Lower leg skin (tissue), 4 donors: Measurements from ENCODE around the gene NABP2. TPM values are rescaled to one million over a fixed set of nuclear protein-coding genes. Genes with fewer than 3 reads are reported as not detected.

Source experiments
- DNase-seq, 2 donors: peaks; one replicate each; pipeline ENCODE4 v3.0.0-alpha.2; 2019; ENCODE audit warnings: low spot score in 2 of 2
- H3K4me3 ChIP-seq: fragments of 200-600 bp; sonication (generic); 2 replicates; pipeline ENCODE4 v1.5.1; 2017; ENCODE audit warnings: mild to moderate bottlenecking, low read depth; ENCODE audit not compliant: poor library complexity, severe bottlenecking
- POLR2A ChIP-seq, 2 donors: fragments of 450-650 bp; IDR thresholded peaks; one replicate each; pipeline ENCODE4 v1.6.1; 2016 to 2017; ENCODE audit warnings: antibody characterized with exemption in 2 of 2, mild to moderate bottlenecking in 1 of 2, moderate library complexity in 1 of 2
- WGBS, 2 donors: methylation state at CpG; one replicate each; pipeline ENCODE4 v1.1.5; 2018; 5-methylcytosine and 5-hydroxymethylcytosine counted together
- intact Hi-C: fragments of 100-400 bp; cut with DNase I; formaldehyde crosslinking; loops from one replicate; pipeline ENCODE4 v1.15.0; 2023; ENCODE audit warnings: low total_unique reads
- total RNA-seq, 4 donors: library from RNA; depleted of rRNA; stranded (reverse); fragments of >200 nt; gene quantifications; one replicate each; pipeline ENCODE4 v1.1.0, GENCODE V29; 2016
- TF ChIP-seq, protein P1 (sequence below), 3 donors: fragments of 450-650 bp; IDR thresholded peaks; one replicate each; pipeline ENCODE4 v1.5.1; 2016; ENCODE audit warnings: antibody characterized with exemption in 3 of 3, mild to moderate bottlenecking in 3 of 3, moderate library complexity in 2 of 3

NABP2 gene
- total RNA-seq, 4 donors from 2014 or later: 9.9 to 23.1 (median 17.9) TPM

DNA sequence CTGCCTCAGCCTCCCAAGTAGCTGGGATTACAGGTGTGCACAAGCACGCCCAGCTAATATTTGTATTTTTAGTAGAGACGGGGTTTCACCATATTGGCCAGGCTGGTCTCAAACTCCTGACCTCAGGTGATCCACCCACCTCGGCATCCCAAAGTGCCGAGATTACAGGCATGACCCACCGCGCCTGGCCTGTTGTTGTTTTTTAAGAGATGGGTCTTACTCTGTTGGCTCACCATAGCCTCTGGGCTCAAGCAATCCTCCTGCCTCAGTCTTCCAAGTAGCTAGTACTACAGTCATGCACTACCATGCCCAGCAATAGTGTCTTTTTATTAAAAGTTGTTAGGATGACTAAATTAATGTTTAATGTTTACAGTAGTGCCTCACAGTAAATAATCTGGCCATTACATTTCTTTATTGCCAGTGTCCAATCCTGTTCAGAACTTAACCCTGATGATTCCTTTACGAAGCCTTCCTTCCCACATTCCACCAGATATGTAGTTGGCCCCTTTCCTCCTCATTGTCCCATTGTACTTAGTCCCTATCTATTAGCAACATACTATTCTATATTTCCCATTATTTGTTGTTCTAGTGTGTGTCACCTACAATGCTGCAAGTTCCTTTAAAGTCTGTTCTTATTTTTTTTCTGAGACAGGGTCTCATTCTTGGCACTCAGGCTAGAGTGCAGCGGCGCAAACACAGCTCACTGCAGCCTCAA lies 26.1 kb upstream of the NABP2 start:
- intact Hi-C loops: no loop called here
- no peak overlapping the region for H3K4me3 ChIP-seq
- no peak for DNase-seq
- 87% methylated on average over 9 of the region's 9 CpGs for WGBS, 2 donors
- TF ChIP-seq, protein P1, sequence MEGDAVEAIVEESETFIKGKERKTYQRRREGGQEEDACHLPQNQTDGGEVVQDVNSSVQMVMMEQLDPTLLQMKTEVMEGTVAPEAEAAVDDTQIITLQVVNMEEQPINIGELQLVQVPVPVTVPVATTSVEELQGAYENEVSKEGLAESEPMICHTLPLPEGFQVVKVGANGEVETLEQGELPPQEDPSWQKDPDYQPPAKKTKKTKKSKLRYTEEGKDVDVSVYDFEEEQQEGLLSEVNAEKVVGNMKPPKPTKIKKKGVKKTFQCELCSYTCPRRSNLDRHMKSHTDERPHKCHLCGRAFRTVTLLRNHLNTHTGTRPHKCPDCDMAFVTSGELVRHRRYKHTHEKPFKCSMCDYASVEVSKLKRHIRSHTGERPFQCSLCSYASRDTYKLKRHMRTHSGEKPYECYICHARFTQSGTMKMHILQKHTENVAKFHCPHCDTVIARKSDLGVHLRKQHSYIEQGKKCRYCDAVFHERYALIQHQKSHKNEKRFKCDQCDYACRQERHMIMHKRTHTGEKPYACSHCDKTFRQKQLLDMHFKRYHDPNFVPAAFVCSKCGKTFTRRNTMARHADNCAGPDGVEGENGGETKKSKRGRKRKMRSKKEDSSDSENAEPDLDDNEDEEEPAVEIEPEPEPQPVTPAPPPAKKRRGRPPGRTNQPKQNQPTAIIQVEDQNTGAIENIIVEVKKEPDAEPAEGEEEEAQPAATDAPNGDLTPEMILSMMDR (IDR thresholded peaks at IDR 0.05): no peak
- TF ChIP-seq POLR2A (IDR thresholded peaks at IDR 0.05): no peak

DNA sequence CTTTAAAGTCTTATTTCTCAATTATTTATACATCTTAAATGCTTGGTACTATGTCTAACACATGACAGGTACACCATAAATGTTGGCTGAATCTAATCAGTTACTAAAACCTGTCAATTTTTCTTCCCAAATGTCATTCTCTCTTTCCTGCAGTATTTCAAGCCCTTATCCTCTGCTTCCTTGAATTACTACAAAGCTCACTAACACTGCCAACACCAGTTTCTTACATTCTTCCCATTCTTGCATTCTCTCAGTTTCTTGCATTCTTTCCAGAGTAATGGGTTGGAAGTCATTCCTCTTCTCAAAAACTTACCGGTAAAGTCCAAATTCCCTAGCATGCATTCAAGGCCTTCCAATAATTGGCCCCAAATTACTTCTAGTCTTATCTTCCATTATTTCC lies 25.3 kb upstream of the NABP2 start:
- H3K4me3 ChIP-seq: no peak overlapping the region
- TF ChIP-seq, protein P1 (IDR thresholded peaks at IDR 0.05): no peak
- TF ChIP-seq POLR2A (IDR thresholded peaks at IDR 0.05): no peak
- intact Hi-C loops: no loop called here
- WGBS, 2 donors: 76 to 78% methylated on average over 1 of the region's 1 CpG
- DNase-seq: no peak

DNA sequence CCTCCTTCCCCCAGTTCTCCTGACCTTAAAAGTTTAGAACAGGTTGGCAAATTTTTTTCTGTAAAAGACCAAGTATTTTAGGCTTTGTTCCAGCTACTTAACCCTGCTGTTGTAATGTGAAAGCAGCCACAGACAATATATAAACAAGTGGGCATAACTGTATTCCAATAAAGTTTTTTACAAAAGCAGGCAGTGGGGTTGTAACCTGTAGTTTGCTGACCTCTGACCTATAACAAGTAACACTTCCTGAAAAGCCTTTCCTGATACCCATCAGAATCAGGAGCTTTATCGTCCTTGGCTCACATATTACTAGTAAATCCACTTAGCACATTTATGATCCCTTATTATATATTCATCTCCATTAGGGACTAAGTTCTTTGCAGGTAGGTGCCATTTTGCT lies 21.8 kb upstream of the NABP2 start:
- intact Hi-C loops: no loop called here
- WGBS, 2 donors: 32 to 38% methylated on average over 1 of the region's 1 CpG
- no peak for TF ChIP-seq POLR2A (IDR thresholded peaks at IDR 0.05)
- TF ChIP-seq, protein P1 (IDR thresholded peaks at IDR 0.05): no peak
- no peak overlapping the region for H3K4me3 ChIP-seq
- DNase-seq: no peak

DNA sequence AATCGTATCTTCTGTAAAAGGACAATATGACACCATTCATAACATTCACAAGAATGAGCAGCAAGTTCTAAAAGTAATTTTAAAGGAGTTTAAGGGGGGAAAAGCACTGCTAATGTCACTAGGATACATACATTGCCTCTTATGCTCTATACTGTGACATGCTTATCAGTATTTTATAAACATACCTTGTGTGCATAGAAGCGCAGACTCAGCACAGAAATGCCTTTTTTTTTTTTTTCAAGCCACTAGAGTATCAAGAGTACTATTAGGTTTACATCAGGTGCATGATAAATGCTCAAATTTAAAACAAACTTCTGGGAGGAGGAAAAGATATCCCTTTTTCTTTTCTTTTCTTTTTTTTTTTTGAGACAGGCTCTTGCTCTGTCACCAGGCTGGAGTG lies 21.3 kb upstream of the NABP2 start:
- DNase-seq: no peak
- intact Hi-C loops: no loop called here
- 69 to 71% methylated on average over 2 of the region's 2 CpGs for WGBS, 2 donors
- TF ChIP-seq POLR2A (IDR thresholded peaks at IDR 0.05): no peak
- TF ChIP-seq, protein P1 (IDR thresholded peaks at IDR 0.05): no peak
- H3K4me3 ChIP-seq: no peak overlapping the region

DNA sequence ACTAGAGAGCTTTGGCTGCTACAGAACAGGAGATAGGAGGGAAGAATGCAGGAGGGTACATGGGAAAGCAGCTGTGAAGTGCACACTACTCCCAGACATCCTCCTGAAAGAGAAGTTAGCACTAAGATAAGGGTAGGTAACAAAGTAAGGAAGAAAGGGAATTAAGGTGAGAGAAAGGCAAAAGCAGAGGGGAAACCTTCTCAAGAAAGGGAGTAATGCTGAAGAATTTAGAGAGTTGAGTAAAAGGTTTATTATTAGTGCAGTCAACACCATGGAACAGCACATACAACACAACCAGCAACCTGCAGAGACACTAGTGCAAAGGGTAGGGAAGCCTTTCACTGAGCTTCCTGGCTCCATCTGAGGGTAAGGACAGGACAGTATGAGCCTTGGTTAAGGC lies 19.9 kb upstream of the NABP2 start:
- intact Hi-C loops: no loop called here
- TF ChIP-seq, protein P1 (IDR thresholded peaks at IDR 0.05): no peak
- no peak for TF ChIP-seq POLR2A (IDR thresholded peaks at IDR 0.05)
- DNase-seq: no peak
- H3K4me3 ChIP-seq: no peak overlapping the region

DNA sequence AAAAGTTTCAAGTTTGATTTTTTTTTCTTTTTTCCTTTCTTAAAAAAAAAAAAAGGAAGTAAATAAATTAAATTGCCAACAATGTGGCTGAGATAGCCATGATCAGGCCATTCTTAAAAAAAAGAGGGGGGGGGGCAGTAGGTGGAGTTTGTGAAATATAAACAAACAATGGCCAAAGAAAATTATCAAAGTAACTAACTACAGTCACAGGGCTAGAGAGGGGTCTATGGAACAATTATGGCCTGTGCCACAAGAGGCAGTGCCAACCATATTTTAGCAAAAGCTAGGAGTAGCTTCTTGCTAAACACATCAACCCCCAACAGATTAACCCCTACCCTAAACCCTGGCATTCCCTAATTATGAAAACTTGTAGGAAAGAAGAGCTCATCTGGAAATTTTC lies 18.7 kb upstream of the NABP2 start:
- DNase-seq: no peak
- intact Hi-C loops: no loop called here
- TF ChIP-seq POLR2A (IDR thresholded peaks at IDR 0.05): no peak
- TF ChIP-seq, protein P1 (IDR thresholded peaks at IDR 0.05): no peak
- no peak overlapping the region for H3K4me3 ChIP-seq
